HG03558 (cell line): ENCODE measurements around the gene SPEF2.

ENCODE experiments used
- ATAC-seq: cut with Tn5 transposase; IDR thresholded peaks from one replicate; pipeline ENCODE4 v1.9.1; 2021; ENCODE audit warnings: moderate number of reproducible peaks; ENCODE audit not compliant: unreplicated experiment; ENCODE audit errors: extremely low read depth

The SPEF2 gene

DNA sequence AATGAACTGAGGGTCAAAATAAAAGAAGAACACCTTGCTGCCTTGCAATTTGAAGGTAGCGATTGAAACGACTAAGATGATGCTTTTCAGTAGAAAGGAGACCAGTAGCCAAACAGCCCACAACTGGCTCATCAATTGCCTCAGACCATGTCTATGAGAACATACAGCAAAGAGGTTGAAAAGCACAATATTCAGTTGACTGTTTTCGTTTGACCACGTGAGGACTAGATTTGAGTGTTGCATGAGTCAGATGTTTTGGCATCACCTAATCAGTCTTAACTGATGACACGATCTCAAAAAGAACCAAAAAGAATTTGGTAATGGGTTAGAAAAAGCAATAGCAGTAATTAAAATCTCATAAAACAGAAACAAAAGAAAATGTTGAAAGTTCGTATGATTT is 156.3 kb downstream of the SPEF2 start:
- ATAC-seq = no peak

DNA sequence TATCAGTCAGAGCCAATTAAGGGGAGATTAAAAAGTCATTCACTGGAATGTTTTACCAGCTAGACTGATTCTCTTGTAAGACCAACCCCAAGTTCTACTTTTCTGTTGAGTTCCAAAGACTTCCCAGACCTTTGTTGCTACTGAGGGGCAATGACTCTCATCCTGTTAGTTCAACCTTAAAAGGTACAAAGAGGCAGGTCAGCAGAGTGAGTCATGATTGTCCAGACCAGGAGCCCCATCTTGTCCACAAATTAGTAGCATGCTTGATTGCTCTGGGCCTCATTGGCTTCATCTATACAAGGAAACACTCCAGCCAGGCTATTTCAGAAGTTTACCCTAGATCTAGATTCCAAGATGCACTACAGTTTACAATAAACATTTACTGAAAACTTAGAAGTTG is 159.1 kb downstream of the SPEF2 start:
- no peak for ATAC-seq

DNA sequence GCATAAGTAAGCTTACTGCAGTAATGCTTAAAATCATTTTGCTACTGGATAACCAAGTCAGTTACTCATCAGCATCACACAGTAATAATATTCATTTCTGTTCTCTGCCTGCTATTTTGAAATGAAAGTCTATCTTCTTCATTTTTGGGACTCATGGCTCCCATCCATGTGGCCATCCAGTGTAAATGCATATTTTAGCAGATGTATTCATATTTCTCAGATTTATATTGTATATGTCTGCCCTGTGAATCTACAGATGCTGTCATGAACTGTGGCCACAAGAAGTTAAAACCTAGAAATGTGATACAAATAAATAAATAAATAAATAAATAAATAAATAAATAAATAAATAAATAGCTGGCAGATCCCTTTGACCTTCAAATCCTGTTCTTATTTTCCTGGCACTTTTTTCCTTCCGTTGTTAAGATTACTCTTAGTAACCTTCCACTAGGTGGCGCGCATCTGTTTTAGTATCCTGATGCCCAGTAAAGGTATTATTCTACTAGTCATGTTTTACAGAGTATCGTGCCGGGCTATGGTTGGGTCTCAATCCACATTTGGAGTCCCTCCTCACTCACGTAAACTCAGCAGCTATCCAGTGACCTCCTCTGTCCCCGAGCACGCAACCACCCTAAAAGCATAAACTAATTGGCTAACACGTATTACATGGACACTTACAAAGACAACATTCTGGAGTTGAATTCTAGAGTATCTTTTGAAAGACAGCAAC is 159.9 kb downstream of the SPEF2 start:
- ATAC-seq = no peak

DNA sequence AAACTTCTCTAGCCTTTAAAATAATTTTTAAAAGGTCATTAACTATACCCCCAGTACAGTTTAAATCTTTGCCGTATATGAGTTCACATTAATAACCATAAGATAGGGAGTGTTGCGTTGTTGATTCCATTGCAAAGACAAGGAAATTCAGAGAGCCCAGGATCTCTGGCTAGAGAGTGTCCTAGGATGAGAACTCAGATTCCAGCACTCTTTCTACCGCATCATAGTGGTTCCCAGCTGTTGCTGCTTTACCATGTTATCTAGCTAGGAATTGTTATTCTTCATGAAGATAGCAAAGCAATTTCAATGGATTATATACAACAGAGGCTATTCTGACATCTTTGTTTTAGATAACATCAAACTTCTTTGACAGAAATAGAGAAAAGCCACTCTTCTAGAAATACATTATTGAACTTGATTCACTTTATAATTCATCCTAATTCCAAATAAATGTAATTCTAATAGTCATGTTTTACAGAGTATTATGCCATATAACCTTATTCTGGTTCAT is 160.7 kb downstream of the SPEF2 start:
- ATAC-seq = no peak

DNA sequence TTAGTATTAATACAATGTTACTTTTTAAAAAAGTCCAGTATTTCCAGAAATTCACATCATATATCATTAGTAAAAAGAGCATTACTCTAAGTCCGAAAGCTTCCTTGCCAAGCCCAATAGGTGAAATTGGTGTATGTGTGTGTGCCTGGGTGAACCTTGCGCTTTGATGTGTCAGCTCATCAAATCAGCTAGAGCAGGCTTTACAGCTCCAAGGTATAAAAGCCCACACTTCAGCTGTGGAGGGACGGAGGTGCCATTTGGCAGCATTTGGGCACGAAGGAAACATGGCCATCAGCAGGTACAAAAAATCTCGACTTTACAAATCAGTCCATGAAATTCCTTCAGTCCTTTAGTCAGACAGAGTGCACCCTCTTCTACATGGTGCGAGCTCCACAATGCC is 162.6 kb downstream of the SPEF2 start:
- ATAC-seq = no peak

DNA sequence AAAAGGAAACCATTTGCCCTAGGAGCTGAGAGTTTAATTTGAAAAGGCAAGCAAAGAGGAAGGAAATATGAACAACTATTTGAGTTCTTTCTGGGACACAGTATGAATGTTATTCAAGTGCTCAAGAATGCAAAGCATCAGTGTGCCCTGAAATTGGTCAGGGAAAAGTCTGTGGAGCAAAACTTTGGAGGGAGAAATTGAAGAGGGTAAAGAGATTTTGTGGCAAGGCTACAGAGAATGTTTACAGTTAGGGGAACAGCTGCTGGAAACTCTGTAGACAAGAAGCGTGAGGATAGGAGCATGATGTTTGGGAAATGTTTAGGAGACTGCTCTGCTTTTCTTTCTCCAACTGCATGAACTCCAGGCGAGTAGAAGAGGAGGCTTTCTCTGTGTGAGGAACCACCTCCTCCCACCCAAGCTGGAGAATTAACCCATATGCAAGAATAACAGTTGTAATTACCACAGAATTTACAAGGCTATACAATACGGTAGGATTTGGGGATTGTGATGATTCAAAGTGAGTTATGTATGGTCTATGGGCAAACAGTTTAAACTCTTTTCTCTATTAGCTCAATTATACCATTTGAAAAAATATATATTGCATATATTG is 163.6 kb downstream of the SPEF2 start:
- no peak for ATAC-seq

DNA sequence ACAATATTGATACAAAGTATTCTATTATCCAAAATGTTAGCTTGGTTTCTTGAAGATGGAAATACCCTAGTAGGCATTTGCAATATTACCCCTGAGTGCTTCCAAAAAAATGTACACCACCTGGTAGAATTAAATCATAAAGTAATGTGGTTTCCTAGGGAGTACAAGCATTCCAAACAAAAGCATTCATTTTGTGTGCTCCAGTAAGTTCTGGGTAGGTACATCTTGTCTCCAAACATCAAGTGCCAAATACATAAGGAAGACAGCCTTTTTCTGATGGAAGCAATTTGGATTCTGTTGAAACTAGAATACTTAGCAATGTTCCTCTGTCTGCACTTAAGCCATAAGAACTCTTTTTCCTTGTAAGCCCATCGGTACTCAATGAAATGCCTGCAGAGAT is 165.9 kb downstream of the SPEF2 start:
- no peak for ATAC-seq

DNA sequence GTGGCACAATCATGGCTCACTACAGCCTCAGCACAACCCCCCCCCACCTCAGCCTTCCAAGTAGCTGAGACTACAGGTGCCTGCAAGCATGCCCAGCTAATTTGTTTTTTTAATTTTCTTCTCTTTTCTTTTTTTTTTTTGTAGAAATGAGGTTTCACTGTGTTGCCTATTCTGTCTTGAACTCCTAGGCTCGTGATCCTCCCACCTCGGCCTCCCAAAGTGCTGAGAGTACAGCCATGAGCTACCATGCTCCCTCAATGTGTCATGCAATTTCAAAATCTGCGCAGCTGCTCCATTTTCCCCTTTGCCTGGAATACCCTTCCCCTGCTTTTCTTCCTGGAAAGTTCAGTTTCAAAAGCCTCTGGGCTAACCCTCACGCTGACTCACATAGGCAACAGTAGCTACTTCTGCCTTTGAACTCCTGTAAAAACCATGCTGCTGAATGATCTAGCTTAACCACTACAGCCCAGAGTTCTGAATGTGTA is 168.0 kb downstream of the SPEF2 start:
- no peak for ATAC-seq

DNA sequence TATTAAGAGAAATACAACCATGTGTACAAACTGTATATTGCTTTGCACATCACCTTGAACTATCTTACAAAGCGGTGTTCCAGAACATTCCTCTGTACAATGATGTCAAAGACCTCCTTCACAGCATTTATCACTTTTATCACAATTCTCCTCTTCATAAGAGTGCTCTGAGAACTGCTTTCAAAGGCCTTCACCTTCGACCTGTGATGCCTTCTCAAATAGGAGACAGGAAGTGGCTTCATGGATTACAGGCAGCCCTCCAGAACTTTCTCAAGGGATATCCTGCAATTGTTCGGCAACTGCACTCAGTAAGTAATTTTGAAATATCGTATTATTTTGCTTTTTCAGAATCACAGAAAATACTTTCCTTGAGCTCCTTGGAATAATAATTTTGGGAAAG is 171.1 kb downstream of the SPEF2 start:
- no peak for ATAC-seq

DNA sequence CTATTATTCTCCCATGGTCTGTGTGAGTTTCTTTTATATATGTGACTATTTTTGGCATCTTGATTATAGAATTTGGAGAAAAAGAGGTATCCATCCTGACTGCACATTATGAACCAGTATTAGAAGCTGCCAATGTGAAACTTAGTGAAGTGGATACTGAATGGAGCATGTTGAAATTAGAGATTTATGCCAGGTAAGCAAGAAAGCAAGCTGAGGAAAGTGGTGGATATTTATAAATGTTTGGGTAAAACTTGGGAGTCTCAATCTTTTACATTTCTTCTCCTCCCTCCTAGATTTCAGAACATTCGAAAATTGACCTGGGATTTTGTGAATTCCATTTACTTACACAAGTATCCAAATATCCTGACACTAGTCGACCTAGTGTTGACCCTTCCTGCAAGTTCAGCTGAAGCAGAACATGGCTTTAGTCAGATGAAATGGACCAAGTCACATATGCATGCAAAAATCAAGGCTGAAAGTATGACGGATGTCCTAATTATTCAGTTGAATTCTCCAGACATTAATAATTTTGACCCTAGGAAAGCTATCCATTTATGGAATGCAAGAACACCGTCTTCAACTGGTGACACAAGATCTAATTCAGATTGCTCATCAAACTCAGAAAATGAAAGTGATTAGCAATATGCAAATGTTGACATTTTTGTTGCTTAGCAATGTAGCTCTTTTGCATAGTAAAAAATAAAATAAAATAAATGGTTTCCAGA is 172.2 kb downstream of the SPEF2 start:
- ATAC-seq = no peak

DNA sequence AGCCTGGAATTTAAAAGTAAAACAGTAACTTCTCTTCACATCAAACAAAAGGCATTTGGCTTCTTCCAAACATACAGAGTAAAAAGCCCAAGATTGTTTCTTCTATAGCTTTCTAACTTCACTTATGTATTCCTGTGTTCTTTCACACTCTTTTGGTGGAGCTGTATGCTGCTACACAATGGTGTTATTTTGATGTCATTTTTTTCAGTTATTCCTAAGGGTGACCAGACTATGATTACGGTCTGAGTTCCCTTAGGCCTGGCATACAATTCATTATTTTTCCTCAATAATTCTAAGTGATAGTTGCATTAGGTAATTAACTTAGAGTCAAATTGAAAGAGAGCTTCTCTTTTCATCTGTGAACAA is 172.8 kb downstream of the SPEF2 start:
- ATAC-seq = no peak

DNA sequence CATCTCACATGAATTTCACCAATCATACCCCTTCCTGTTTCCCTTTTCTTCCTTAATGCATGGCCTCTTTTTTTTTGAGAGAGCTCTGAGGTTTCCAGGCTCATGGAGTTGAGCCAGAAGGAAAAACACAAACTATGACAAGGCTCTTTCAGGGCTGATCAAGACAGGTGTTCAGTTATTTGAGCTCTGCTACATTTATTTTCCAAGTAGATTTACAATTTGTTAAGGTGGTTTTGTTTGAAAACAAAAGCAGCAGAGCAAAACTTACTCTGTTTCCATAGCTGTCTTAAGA is 176.6 kb downstream of the SPEF2 start:
- ATAC-seq = no peak

DNA sequence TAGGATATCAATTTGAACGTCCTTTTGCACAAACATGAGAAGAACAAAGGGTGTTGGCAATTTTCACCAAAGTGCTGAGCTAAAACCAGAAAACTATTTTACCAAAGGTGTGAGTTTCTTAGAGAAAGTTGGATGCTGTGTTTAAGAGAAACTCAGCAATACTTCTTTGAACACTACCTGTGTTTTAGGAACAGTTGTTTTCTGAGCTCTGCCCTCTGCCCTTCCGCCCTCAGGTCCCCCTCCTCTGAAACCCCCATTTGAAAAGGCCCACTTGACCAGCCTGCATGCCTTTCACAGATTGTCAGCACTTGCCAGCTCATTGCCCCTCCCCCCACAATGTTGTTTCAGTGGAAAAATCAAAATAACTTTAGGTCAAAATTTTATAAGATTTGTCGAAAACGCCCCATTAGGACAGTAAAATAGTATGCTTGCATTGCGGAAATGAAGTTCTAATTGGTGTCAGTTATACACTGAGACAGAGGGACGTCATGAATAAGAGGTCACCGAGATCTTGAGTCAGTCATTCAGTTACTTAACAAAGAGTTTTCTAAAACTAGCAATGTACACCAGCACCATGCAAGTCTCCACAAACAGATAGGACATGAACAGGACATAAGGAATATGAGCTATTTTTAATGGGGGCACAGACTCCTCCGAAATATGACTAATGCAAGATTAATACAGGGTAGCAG is 177.2 kb downstream of the SPEF2 start:
- ATAC-seq = no peak

DNA sequence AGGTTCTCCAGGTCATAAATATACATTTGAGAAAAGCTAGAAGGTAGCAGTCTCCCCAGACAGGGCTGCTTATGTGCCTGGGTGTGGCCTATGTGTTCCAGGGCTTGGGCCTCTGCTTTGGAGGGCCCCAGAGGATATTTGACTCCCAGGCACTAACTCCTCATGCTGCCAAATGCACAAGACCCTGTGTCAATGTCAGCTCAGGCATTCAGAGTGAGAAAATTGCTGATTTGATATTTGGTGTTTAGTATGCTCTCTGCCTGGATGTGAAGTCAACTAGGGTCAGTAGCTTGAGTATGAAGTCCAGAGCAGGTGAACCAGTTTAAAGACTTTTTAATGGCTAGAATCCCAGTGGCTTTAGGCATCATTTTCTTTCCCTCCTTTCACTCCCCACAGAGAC is 181.5 kb downstream of the SPEF2 start:
- no peak for ATAC-seq

DNA sequence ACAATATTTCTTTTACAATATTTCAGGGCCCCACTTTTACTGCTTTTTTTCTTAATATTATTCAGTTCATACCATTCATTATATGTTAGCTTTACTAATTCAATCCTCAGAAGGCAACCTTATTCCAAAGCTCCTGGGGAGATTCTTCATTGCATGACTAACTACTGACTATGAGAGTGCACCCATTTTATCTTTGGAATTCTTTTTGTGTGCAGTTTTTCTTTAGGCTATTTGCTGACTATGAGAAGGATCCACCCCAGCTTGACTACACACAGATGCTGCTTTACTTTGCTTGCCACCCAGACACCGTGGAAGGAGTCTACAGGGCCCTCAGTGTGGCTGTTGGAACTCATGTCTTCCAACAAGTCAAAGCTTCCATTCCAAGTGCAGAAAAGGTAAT is 182.1 kb downstream of the SPEF2 start:
- no peak for ATAC-seq

DNA sequence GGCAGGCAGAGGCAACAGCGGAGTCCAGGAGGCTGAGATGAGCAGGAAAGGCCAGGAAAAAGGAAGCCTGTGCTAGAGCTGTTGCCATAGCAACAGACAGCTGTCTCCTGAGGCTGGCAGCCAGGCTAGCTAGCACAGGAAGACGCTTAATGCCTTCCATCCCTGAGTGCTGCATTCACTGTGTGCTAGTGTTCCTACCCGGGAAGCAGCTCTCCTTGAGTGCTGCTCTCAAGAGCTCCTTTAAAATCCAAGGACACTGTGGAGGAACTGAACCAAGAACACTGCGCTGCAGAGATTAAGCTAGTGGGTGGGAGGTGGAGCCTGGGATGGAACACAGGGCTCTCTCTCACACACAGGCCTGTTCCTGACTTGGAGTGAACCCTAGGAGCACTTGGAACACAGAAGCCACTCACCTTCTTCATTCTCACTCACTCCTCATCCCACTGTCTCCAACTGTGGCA is 185.6 kb downstream of the SPEF2 start:
- no peak for ATAC-seq

DNA sequence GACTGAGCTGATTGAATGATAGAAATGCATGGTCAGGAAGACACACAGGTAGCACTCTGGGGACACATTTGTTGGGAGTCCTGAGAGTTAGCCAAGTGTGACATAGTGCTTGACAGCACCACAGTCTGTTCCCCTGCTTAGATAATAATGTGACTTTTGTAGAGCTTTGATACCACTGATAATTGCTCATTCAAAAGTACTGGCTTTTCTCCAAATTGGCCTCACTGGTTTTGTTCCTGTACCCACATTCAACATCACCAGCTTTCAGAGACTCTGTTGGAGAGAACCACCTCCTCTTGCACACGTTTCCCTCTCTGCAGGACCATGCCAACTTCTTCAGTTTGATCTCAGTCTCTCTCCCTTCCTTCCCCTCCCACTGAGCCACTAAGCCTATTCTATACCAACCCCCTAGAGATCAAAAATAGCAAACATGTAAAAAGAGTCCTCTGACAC is 186.6 kb downstream of the SPEF2 start:
- ATAC-seq = no peak

DNA sequence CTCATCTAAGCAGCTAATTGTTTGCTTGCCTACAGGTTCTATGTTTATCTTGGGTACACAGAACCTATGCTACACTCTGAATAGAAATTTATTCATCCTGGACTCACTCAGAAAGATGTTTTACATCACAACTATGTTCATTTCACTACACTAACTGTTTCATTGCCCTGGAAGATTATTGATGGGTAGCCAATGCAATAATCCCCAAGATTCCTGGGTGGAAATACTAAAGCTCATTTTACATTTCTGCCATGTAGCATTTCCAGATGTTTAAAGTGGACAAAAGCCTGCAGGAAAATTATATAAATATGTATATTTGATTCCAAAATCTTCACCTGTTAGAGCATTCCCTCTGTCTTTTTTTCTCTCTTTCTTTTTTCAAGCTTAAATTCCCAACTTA is 187.2 kb downstream of the SPEF2 start:
- ATAC-seq = no peak

DNA sequence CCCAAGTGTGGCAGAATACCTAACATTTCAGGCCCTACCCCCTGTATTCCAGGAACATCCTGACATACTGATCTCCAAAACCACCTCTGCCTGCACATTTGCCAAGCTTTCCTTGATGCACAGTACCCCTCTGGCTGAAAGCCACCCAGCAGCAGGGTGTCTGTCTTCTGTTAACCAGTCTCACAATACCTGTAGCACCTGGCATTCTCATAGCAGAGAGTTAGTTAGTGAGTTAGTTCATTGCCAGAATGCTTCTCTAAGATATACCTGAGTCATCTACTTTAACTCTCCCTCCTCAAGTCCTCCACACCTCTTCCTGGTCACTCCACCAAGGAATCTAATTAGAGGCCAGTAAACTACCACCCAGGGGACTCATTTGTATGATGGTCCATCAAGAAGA is 192.9 kb downstream of the SPEF2 start:
- no peak for ATAC-seq

DNA sequence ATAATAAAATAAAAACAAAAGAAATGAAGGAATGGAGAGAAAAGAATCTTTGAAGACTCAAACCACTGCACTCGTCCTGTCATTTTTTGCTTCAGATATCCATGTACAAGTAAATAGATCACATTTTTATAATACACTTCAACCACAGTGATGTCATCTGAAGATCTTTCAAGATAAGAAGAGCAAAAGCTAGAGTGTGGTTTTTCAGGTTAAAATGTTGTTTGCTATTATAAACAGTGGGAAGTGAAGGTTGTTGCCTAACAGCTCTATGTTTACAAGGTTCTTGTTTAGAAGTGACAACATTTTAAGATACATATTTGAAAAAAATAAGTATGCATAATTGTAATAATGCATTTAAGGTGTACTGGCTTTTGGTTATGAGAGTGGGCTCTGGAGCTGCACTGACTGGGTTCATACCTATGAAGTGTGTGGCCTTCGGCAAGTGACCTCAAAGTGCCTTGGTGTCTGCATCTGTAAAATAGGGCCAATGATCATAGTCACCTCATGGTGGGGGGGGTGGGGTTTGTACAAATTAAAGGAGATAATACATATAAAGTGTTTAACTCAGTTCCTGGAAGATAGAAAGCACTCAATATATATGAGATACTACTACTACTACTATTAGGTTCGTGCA is 193.6 kb downstream of the SPEF2 start:
- no peak for ATAC-seq
